ENCODE data around the gene MIOX. TPM values are rescaled to one million over a fixed set of nuclear protein-coding genes. Genes with fewer than 3 reads are reported as not detected.

The MIOX gene
- total RNA-seq, 2 donors from 2014 or later, result not detected

GRCh38 chr22:50446708-50447575 lies 39.7 kb upstream of the MIOX start:
- H3K9me3 Mint-ChIP-seq, result no peaks in the 10 kb centered on the region
- no peaks in the 10 kb centered on the region for H3K27me3 ChIP-seq (ENCODE audit: control insufficient read depth, insufficient read depth, low read length, poor library complexity, severe bottlenecking)
- no peak overlapping the region for H3K9ac ChIP-seq (ENCODE audit: extremely low read depth, low read length, poor library complexity, severe bottlenecking)
- no peak overlapping the region for H3K27ac ChIP-seq (ENCODE audit: low read depth, low read length)
- no peak for DNase-seq
- no peaks in the 10 kb centered on the region for H3K27me3 Mint-ChIP-seq (ENCODE audit: insufficient read depth)
- H3K36me3 Mint-ChIP-seq (ENCODE audit: low read depth), result peaks cover 52% of the 10 kb centered on the region
- TF ChIP-seq CTCF (conservative IDR thresholded peaks at IDR 0.05), result peak; percentile 19
- H3K9me3 ChIP-seq (ENCODE audit: control insufficient read depth, low read length), result no peaks in the 10 kb centered on the region
- H3K4me3 ChIP-seq (ENCODE audit: low read length), result no peak overlapping the region
- WGBS, 2 experiments (ENCODE audit: insufficient coverage in 1 of 2, insufficient read length in 1 of 2), result 94 to 96% methylated on average over 41 to 54 of the region's 54 CpGs
- H3K4me1 ChIP-seq (ENCODE audit: control insufficient read depth, insufficient read depth, low read length), result no peaks in the 10 kb centered on the region
- no peak overlapping the region for H3K4me3 Mint-ChIP-seq
- peaks cover 40% of the 10 kb centered on the region for H3K36me3 ChIP-seq (ENCODE audit: control insufficient read depth, insufficient read depth, low read length)
- H3K4me1 Mint-ChIP-seq, result no peaks in the 10 kb centered on the region
- no peak overlapping the region for H3K27ac Mint-ChIP-seq

GRCh38 chr22:50447576-50448551 lies 38.8 kb upstream of the MIOX start:
- no peaks in the 10 kb centered on the region for H3K4me1 ChIP-seq (ENCODE audit: control insufficient read depth, insufficient read depth, low read length)
- no peaks in the 10 kb centered on the region for H3K4me1 Mint-ChIP-seq
- no peaks in the 10 kb centered on the region for H3K9me3 ChIP-seq (ENCODE audit: control insufficient read depth, low read length)
- H3K27me3 ChIP-seq (ENCODE audit: control insufficient read depth, insufficient read depth, low read length, poor library complexity, severe bottlenecking), result no peaks in the 10 kb centered on the region
- no peaks in the 10 kb centered on the region for H3K9me3 Mint-ChIP-seq
- H3K36me3 ChIP-seq (ENCODE audit: control insufficient read depth, insufficient read depth, low read length), result peaks cover 43% of the 10 kb centered on the region
- no peak overlapping the region for H3K4me3 ChIP-seq (ENCODE audit: low read length)
- peak overlapping the region; percentile 36 for H3K27ac Mint-ChIP-seq
- no peak overlapping the region for H3K9ac ChIP-seq (ENCODE audit: extremely low read depth, low read length, poor library complexity, severe bottlenecking)
- WGBS, 2 experiments (ENCODE audit: insufficient coverage in 1 of 2, insufficient read length in 1 of 2), result 96 to 98% methylated on average over 14 to 27 of the region's 27 CpGs
- H3K36me3 Mint-ChIP-seq (ENCODE audit: low read depth), result peaks cover 55% of the 10 kb centered on the region
- TF ChIP-seq CTCF (conservative IDR thresholded peaks at IDR 0.05), result no peak
- H3K27me3 Mint-ChIP-seq (ENCODE audit: insufficient read depth), result no peaks in the 10 kb centered on the region
- H3K27ac ChIP-seq (ENCODE audit: low read depth, low read length), result no peak overlapping the region
- no peak for DNase-seq
- H3K4me3 Mint-ChIP-seq, result no peak overlapping the region

GRCh38 chr22:50452649-50453048 lies 34.0 kb upstream of the MIOX start:
- Histone ChIP-seq H3K9me3 (ENCODE audit: control insufficient read depth, low read length) (no peaks in the 10 kb centered on the region), H3K9ac (ENCODE audit: extremely low read depth, low read length, poor library complexity, severe bottlenecking) (no peak overlapping the region), H3K36me3 (ENCODE audit: control insufficient read depth, insufficient read depth, low read length) (peaks cover 59% of the 10 kb centered on the region), H3K27me3 (ENCODE audit: control insufficient read depth, insufficient read depth, low read length, poor library complexity, severe bottlenecking) (no peaks in the 10 kb centered on the region), H3K4me1 (ENCODE audit: control insufficient read depth, insufficient read depth, low read length) (no peaks in the 10 kb centered on the region), H3K27ac (ENCODE audit: low read depth, low read length) (no peak overlapping the region), H3K4me3 (ENCODE audit: low read length) (no peak overlapping the region)
- no peak overlapping the region for H3K27ac Mint-ChIP-seq
- no peaks in the 10 kb centered on the region for H3K4me1 Mint-ChIP-seq
- H3K9me3 Mint-ChIP-seq, result no peaks in the 10 kb centered on the region
- DNase-seq, result no peak
- no peak for TF ChIP-seq CTCF (conservative IDR thresholded peaks at IDR 0.05)
- no peaks in the 10 kb centered on the region for H3K27me3 Mint-ChIP-seq (ENCODE audit: insufficient read depth)
- 88 to 100% methylated on average over 1 to 5 of the region's 5 CpGs for WGBS, 2 experiments (ENCODE audit: insufficient coverage in 1 of 2, insufficient read length in 1 of 2)
- H3K4me3 Mint-ChIP-seq, result no peak overlapping the region
- peaks cover 63% of the 10 kb centered on the region for H3K36me3 Mint-ChIP-seq (ENCODE audit: low read depth)

Data from endodermal cell (in vitro differentiated cells).